ENCODE measurements around the gene RFPL2.
"Not testable (repeated sequence)": the region's sequence is repeated elsewhere in the genome, so short reads cannot be mapped to it uniquely, and the experiment has no call there.

RFPL2 gene

GRCh38 chr22:32144496-32145274, 60.2 kb downstream of the RFPL2 start:
- no peaks in the 10 kb centered on the region for H3K27me3 ChIP-seq (ENCODE audit: low read length)
- no peaks in the 10 kb centered on the region for H3K79me2 ChIP-seq (ENCODE audit: insufficient read depth, low read length)
- H3K9me3 ChIP-seq (ENCODE audit: insufficient read depth, low read length): no peaks in the 10 kb centered on the region
- TF ChIP-seq CTCF (IDR thresholded peaks at IDR 0.05; ENCODE audit: insufficient read depth, low read length, poor library complexity, severe bottlenecking) (no peak), EZH2phosphoT487 (conservative IDR thresholded peaks at IDR 0.05; ENCODE audit: low read length) (no peak)
- H3F3A ChIP-seq (ENCODE audit: insufficient read depth): no peaks in the 10 kb centered on the region; the same call in 1 of the 2 replicates
- no peaks in the 10 kb centered on the region for H3K36me3 ChIP-seq (ENCODE audit: low read length)
- H3K9me2 ChIP-seq (replicated peaks; ENCODE audit: insufficient read depth, low read length): no peaks in the 10 kb centered on the region
- H3K4me2 ChIP-seq (ENCODE audit: low read depth, low read length, poor library complexity, severe bottlenecking): no peak overlapping the region
- no peak overlapping the region for H3K9ac ChIP-seq (ENCODE audit: low read length)
- no peak overlapping the region for H2AFZ ChIP-seq (ENCODE audit: low read depth, low read length, severe bottlenecking)
- no peaks in the 10 kb centered on the region for H4K20me1 ChIP-seq (ENCODE audit: low read depth, low read length)
- no peak overlapping the region for H3K4me3 ChIP-seq (ENCODE audit: insufficient read depth, low read length, poor library complexity, severe bottlenecking)
- H3K27ac ChIP-seq (ENCODE audit: low read depth, low read length): no peak overlapping the region

GRCh38 chr22:32142600-32142999, 62.3 kb downstream of the RFPL2 start:
- no peaks in the 10 kb centered on the region for H3K79me2 ChIP-seq (ENCODE audit: insufficient read depth, low read length)
- no peaks in the 10 kb centered on the region for H3K9me3 ChIP-seq (ENCODE audit: insufficient read depth, low read length)
- H4K20me1 ChIP-seq (ENCODE audit: low read depth, low read length): no peaks in the 10 kb centered on the region
- H3K27me3 ChIP-seq (ENCODE audit: low read length): no peaks in the 10 kb centered on the region
- H3F3A ChIP-seq (ENCODE audit: insufficient read depth): no peaks in the 10 kb centered on the region; the same call in 1 of the 2 replicates
- no peak overlapping the region for H3K27ac ChIP-seq (ENCODE audit: low read depth, low read length)
- no peak overlapping the region for H3K9ac ChIP-seq (ENCODE audit: low read length)
- H3K9me2 ChIP-seq (replicated peaks; ENCODE audit: insufficient read depth, low read length): no peaks in the 10 kb centered on the region
- TF ChIP-seq EZH2phosphoT487 (conservative IDR thresholded peaks at IDR 0.05; ENCODE audit: low read length) (no peak), CTCF (IDR thresholded peaks at IDR 0.05; ENCODE audit: insufficient read depth, low read length, poor library complexity, severe bottlenecking) (no peak)
- no peak overlapping the region for H2AFZ ChIP-seq (ENCODE audit: low read depth, low read length, severe bottlenecking)
- no peak overlapping the region for H3K4me2 ChIP-seq (ENCODE audit: low read depth, low read length, poor library complexity, severe bottlenecking)
- no peak overlapping the region for H3K4me3 ChIP-seq (ENCODE audit: insufficient read depth, low read length, poor library complexity, severe bottlenecking)
- H3K36me3 ChIP-seq (ENCODE audit: low read length): no peaks in the 10 kb centered on the region

- TF ChIP-seq CTCF (IDR thresholded peaks at IDR 0.05; ENCODE audit: insufficient read depth, low read length, poor library complexity, severe bottlenecking): peak; percentile 28
- H3K27me3 ChIP-seq (ENCODE audit: low read length); H3K9me2 ChIP-seq (replicated peaks; ENCODE audit: insufficient read depth, low read length); H4K20me1 ChIP-seq (ENCODE audit: low read depth, low read length); H3K4me2 ChIP-seq (ENCODE audit: low read depth, low read length, poor library complexity, severe bottlenecking); H2AFZ ChIP-seq (ENCODE audit: low read depth, low read length, severe bottlenecking); H3K9ac ChIP-seq (ENCODE audit: low read length); H3K4me3 ChIP-seq (ENCODE audit: insufficient read depth, low read length, poor library complexity, severe bottlenecking); H3K9me3 ChIP-seq (ENCODE audit: insufficient read depth, low read length); H3F3A ChIP-seq (ENCODE audit: insufficient read depth); H3K36me3 ChIP-seq (ENCODE audit: low read length); H3K27ac ChIP-seq (ENCODE audit: low read depth, low read length); H3K79me2 ChIP-seq (ENCODE audit: insufficient read depth, low read length): not testable (repeated sequence)
Observed at GRCh38 chr22:32140688-32141087, 64.2 kb downstream of the RFPL2 start.
